Umbilical cord (tissue), 2 donors: ENCODE results near the gene SOX6. TPM values are rescaled to one million over a fixed set of nuclear protein-coding genes. Genes with fewer than 3 reads are reported as not detected.
"Not testable (repeated sequence)": the region's sequence is repeated elsewhere in the genome, so short reads cannot be mapped to it uniquely, and the experiment has no call there.

Source experiments
- DNase-seq: peaks from one replicate; pipeline ENCODE4 v3.0.0-alpha.2; 2015; ENCODE audit warnings: low spot score
- total RNA-seq: library from RNA; depleted of rRNA; stranded (reverse); fragments of >200 nt; gene quantifications from one replicate; pipeline ENCODE4 v1.2.3, GENCODE V29; 2014; ENCODE audit warnings: low replicate concordance; ENCODE audit not compliant: insufficient read depth

SOX6 gene
- total RNA-seq, 1 donor from 2014 or later = 54.7 TPM

DNA sequence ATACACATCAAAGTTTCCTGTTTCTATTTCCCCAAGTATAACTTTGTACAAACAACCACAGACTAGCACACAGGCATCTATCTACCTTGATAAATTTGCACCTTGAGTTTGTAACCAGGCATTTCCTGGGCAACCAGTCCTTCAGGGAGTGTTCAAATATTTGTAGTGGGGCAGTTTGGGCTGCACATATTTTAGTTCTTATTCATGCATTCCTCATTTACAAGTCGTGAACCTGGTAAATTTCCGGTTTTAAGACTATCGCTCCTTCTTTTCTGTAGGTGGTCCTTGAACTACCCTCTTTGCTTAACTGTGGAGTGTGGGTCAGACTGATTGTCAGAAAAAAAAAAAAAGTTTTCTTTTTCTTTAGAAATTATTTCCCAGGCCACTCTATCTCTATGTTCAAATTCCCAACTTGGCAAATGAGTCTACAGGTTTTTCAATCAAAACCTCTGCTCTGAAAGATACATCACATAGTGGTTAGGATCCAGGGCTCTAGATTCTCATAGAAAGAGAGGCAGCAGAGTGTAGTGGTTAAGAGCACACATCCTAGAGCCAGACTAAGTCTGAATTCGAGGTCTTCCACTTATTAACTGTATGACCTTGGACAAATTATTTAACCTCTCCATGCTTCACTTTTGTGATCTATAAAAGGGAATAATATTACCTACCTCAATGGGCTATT, 201.5 kb downstream of the SOX6 start:
- DNase-seq = peak; percentile 41

DNA sequence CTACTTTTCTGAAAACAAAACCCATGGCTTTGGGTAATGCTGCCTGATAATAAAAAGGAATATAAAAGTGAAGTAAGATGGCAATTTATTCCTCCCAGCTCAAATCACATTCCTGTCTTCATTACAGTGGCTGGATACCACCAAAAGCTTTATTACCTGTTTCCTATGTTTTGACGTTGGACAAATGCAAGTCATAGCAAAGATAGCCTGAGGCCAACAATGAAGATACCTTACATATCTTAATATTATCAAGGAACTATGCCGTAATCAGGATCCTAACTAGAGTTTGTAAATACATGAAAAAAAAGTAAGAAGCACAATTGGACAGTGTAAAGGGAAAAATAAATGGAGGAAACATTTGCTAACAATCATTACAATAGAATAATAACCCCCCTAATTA, 202.4 kb downstream of the SOX6 start:
- no peak for DNase-seq

- no peak for DNase-seq
These were observed 205.2 kb downstream of the SOX6 start for GRCh38 chr11:16151138-16151537.

- no peak for DNase-seq
These were observed 206.9 kb downstream of the SOX6 start for GRCh38 chr11:16149476-16149875.

- peak; percentile 69 for DNase-seq
These were observed 207.9 kb downstream of the SOX6 start for GRCh38 chr11:16148301-16148931.

- DNase-seq = not testable (repeated sequence)
These were observed 209.4 kb downstream of the SOX6 start for GRCh38 chr11:16146980-16147379.

DNA sequence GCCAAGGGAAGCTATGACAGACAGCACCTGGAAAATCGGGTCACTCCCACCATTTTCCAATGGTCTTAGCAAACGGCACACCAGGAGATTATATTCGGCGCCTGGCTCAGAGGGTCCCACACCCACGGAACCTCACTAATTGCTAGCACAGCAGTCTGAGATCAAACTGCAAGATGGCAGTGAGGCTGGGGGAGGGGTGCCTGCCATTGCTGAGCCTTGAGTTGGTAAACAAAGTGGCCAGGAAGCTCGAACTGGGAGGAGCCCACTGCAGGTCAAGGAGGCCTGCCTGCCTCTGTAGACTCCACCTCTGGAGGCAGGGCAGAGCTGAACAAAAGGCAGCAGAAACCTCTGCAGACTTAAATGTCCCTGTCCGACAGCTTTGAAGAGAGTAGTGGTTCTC, 214.7 kb downstream of the SOX6 start:
- DNase-seq = not testable (repeated sequence)

GRCh38 chr11:16141162-16141561, 215.2 kb downstream of the SOX6 start:
- DNase-seq = not testable (repeated sequence)

DNA sequence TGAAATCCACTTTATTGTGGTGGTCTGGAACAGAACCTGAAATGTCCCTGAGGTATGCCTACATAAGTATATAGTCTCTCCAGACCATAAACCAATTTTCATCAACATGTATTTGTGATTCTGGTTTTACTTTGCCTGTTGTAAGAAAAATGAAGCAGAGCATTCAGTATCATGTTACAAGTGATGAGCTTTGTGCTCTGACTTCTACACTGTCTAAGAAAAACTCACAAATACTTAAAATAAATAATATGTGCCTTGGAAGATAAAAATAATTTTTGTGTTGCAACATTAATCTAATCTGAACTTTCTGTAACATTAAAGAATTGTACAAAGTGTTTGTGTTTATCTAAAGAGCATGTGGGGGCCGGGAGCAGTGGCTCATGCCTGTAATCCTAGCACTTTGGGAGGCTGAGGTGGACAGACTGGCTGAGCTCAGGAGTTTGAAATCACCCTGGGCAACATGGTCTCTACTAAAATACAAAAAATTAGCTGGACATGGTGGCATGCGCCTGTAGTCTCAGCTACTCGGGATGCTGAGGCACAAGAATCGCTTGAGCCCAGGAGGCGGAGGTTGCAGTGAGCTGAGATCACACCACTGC, 219.5 kb downstream of the SOX6 start:
- no peak for DNase-seq

GRCh38 chr11:16133867-16134266, 222.5 kb downstream of the SOX6 start:
- no peak for DNase-seq

- no peak for DNase-seq
These were observed 228.6 kb downstream of the SOX6 start for GRCh38 chr11:16127732-16128131.

DNA sequence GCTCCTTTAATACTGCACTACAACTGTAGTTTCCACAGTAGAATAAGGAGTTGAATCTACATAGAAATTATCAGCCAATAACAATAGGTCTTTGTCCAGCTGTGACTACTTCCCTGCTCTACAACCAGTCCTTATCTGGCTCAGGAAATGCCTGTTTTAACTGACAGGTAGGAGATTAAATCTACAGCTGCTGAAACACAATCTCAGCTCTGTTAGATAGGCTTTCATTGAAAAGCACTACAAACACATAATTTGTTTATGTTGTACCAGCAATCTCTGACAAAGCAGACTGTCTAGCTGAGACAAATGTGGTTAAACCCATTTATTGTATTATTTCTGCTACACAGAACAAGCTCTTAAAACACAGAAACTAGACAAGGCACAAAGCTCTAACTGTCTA, 230.0 kb downstream of the SOX6 start:
- DNase-seq = no peak

DNA sequence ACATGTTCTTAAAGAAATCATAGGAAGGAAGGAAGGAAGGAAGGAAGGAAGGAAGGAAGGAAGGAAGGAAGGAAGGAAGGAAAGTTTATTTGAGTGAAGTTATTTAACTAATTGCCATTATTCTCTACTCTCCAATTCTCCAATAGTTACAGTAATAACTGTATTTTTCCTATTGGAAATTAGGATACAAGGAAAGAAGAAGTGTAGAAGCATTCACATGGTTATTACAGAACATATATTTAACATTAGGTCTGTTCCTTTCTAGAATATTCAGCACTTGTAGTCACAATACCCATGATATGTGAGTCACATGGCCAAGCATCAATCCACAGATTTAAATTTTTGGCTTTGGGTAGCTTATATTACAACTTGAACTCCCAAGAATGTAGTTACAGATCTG, 230.6 kb downstream of the SOX6 start:
- DNase-seq = no peak

DNA sequence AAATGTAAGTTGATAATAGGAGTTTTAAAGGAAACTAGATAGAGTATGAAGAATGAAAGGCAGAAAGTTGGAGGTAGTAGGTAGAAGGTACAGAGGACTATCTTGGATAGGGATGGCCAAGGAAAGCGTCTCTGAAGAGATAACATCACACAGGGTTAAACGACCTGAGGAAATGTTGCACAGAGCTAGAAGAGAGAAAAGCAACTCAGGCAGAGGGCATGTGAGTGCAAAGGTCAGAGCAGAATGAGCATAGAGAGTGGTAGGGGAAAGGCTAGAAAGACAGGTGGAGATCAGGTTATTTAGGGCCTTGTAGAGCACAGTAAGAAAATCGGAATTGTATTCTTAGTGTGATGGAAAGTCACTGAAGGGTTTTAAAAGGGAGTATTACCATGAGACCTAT, 232.0 kb downstream of the SOX6 start:
- DNase-seq = no peak

GRCh38 chr11:16121853-16122252, 234.5 kb downstream of the SOX6 start:
- DNase-seq = no peak

- no peak for DNase-seq
These were observed 236.3 kb downstream of the SOX6 start for GRCh38 chr11:16120008-16120407.

GRCh38 chr11:16117989-16118756, 238.2 kb downstream of the SOX6 start:
- no peak for DNase-seq

DNA sequence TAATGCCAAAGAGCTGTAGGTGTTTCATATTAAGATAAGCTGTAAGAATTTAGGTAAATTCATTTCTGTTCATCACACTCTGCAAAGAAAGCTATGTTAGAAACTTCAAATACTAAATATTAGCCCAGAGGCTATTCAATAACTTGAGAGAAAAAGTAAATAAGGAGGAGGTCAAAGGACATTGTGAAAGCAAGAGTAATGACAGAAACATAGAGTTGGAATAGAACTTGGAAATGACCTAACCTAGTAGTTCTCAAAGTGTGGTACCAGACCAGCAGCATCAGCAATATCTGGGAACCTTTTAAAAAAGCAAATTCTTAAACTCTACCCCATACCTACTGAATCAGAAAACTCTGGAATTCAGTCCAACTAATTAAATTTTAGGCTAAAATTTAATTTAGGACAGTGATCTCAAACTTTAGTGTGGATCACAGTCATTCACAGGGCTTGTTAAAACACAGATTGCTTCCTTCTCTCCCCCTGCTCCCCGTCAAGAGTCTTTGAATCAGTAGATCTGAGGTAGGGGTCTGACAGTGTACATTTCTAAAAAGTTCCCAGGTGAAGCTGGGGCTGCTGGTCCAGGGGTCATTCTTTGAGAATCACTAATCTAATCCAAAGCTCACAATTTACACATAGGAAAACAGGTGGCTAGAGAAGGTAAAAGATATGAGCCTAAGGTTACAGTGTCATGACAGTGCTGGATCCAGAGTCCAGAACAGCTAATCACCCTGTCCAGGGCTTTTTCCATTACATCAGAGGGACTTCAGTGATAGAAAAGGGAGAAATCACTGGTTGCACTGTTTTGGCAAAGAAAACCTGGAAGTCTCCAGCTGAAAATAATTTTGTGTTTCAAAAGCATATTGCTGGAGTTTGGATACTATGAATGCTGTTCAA, 241.1 kb downstream of the SOX6 start:
- peak; percentile 8 for DNase-seq

DNA sequence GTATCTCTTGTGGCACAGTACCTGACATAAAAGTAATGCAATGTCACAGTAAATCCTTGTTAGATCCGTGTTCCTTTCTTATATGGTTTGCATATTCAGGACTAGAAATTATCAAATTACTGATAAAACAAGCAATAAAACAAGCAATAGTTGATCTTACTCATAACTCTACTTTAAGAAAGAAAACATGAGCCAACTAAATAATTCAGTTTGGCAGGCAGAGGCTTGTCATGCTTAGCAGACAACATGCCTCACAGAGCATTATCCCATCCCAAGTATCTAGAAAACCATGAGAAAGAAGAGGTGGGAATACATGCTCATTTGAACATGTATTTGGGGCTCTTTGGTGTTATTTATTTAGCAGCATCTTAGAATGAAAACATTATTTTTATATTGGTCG, 241.9 kb downstream of the SOX6 start:
- peak; percentile 77 for DNase-seq

- DNase-seq = peak; percentile 37
These were observed 244.7 kb downstream of the SOX6 start for GRCh38 chr11:16111690-16112089.

- no peak for DNase-seq
These were observed 245.5 kb downstream of the SOX6 start for GRCh38 chr11:16110886-16111285.
